Embryonic facial prominence (tissue), 1 donor: ENCODE results near the gene EMID1.

Source experiments
- DNase-seq: peaks from one replicate; pipeline ENCODE4 v3.0.0-alpha.2; 2016; ENCODE audit errors: extremely low spot score

The EMID1 gene

DNA sequence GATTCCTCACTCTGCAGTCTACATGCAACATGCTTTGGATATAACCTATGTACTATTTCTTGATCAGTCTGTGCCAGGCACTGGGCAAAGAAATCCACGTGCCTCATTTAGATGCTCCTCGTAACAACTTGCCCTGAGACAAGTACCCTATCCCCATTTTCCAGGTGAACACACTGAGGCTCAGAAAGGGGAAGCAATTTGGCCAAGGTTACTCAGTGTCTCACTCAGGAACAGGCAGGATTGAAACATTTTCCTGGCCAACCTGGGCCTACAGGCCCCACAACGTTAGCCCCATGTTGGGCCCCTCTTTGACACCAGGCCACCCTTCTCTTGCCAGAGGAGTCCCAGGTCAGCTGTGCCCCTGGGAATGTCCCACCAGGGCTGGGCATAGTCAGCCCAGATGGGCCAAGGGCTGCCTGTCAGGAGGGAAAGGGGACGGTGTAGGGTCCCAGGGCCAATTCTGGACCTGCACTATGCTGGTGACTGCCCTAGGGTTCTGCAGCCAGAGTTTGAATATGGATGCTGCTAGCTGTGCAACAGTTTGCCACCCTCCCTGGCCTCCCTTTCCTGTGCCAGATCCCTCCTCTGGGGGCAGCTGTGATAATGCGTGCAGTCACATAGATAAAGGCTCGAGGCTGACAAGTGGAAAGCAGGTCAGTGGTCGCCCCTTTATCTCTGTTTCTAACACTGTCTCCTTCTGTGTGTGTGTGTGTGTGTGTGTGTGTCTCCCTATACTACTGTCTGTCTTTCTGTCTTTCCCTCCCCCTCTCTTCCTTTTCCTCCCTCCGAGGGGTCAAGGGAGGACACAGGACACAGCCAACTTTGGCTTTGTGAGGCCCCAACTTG is 10.4 kb upstream of the EMID1 start:
- DNase-seq = no peak

DNA sequence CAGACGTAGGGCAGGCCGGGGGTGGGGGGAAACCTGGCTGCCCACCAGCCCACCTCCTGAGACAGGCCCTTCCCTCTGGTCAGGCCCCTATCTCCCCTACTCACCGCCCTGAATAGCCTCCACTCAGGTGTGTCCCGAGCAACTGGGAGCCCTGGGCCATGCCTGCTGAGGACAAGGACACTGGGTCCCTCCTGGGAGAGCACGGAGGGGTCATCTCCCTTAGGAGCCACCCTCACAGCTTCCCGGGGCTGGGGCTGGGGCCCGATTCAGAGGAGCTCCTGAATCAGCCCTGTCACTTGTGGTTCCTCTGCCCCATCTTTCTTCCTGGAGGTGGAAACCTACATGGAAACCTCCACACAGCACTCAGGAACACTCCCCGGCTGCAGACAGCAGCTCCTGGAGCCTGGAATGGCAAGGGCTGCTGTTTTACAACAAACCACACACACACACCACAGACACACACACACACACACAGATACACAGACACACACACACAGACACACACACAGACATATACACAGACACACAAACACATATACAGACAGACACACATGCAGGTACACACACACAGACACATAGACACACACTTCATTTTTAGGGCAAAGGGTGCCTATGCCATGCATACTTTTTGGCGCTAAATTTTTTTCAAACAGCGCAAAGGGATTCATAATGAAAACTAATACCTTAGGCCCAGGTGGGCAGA is 9.6 kb upstream of the EMID1 start:
- DNase-seq = no peak

DNA sequence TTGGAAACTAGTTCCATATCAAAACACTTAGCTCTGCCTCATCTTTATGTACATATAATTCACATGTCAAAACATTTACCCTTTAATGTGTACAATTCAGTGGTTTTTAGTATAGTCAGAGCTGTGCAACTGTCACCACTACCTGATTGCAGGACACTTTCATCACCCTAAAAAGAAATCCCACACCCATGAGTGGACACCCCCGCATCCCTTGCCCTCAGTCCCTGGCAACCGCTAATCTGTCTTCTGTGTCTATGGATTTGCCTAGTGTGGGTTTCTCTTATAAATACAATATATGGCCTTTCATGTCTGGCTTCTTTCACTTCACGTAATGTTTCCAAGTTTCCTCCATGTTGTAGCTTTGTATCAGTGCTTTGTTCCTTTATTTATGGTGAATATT is 8.6 kb upstream of the EMID1 start:
- no peak for DNase-seq

DNA sequence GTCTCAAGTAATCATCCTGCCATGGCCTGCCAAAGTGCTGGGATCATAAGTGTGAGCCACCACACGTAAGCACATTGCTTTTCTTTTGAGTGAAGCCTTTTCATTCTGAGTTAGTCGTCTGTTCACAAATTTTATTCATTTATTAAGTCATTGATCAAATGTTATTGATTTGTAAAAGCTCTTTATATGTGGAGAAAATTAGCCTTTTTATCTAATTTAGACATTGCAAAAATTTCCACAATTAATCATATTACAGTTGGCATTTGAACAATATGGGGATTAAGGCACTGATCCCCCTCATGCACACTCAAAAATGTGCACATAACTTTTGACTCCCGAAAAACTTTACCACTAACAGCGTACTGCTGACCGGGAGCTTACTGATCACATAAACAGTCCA is 7.5 kb upstream of the EMID1 start:
- no peak for DNase-seq

DNA sequence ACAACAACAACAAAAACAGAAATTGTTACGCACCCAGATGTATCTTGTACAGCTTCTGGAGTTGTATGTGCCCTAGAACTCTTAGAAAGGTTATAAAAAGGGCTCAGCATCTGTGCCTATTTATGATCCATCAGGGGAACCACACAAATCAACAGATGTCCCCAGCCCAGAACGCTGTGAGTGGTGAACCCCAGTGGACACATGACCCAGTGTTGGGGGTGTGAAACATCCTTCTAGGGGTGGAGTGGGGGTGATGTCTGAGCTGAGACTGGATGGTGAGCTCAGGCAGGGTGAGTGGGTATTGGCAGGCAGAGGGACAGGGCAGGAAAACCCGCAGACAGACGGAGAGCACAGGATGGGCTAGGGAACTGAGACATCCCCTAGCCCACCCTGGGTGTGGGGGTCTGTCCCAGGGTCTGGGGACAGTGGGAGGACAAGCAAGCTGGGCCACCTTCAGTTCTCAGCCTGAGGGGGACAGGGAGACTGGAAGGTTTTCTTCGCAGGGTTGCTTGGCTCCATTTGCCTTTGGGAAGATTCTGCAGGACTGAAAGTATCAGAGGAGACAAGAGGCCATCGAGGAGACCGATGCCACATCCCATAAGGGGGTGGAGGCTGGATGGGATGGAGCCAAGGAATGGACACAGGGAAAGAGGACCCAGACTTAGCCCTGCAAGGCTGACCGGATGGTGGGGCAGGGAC is 5.8 kb upstream of the EMID1 start:
- no peak for DNase-seq

DNA sequence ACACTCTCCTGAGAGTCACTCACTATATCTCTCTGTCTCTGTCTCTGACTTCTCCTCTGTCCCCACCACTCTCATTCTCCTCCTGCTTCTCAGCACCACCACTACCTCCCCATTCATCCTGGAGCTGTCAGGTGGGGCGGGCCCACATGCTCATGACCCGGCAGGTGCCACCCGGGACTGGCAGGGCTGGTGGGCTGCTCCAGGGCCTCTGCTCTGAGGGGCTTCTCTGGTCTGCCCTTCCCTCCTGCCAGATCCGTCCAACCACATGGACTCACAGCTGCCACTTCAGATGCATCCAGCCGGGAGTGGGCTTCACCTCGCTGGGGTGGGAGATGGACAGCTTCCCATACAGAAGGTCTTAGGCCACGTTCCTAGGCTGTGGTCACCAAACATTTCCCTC is 4.8 kb upstream of the EMID1 start:
- no peak for DNase-seq

DNA sequence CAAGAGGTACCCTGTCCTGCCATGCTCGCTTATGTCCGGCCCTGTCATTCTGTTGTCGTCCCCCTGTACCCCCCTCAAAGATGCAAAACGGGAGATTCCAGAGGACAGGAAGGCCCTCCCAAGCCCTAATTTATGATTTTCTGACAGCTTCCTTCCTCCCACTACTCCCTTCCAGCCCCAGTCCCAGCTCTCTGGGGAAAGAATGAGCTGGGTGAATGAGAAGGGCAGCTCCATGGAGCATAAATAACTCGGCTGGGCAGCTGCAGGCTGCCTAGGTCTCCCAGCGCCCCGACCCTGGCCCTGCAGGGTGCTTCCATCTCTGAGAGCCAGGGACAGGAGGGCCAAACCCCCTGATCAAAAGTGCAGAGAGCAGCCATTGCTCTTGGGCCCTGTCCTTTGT is 3.9 kb upstream of the EMID1 start:
- no peak for DNase-seq

DNA sequence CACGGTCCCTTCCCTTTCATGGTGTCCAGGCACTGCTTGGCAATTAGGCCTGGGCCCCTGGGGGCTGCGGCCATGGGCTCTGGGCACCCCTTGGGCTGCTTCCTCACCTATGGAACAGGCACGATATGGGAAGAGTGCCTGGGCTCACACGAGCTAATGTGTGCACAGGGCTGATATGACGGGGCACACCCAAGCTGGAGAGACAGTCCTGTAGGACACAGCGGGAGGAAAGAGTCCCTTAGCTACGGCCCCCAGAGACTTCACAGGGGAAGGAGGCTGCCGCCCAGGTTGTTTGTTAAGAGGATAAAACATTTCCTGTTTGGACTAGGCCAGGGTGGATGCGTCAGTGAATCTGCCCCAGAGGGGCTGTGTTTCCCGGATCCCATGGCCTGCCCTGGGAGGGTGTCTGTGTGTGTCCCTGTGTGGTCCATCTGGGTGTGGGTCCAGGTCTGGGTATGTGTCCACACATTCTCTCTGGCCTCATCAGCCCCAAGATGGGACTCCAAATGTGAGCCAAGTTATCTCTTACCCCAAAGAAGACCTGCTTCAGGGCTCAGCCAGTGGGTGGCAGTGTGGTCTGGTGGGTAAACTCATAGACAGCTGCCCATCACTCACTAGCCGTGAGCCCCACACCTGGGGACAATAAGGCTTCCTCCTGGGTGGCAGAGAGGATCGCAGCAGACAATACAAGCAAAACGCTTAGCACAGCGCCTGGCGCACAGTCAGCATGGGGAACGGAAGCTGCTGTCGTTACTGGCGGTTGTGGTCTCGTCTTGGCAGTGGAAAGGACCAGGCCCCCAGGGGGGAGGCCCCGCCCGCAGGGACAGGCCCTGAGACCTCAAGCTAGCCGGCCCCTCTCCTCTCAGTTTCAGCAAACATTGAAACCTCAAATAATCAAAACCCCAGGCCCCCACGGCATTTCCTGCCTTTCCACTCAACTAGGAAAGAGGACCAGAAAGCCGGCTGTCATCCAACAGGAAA is 3.2 kb upstream of the EMID1 start:
- DNase-seq = no peak

DNA sequence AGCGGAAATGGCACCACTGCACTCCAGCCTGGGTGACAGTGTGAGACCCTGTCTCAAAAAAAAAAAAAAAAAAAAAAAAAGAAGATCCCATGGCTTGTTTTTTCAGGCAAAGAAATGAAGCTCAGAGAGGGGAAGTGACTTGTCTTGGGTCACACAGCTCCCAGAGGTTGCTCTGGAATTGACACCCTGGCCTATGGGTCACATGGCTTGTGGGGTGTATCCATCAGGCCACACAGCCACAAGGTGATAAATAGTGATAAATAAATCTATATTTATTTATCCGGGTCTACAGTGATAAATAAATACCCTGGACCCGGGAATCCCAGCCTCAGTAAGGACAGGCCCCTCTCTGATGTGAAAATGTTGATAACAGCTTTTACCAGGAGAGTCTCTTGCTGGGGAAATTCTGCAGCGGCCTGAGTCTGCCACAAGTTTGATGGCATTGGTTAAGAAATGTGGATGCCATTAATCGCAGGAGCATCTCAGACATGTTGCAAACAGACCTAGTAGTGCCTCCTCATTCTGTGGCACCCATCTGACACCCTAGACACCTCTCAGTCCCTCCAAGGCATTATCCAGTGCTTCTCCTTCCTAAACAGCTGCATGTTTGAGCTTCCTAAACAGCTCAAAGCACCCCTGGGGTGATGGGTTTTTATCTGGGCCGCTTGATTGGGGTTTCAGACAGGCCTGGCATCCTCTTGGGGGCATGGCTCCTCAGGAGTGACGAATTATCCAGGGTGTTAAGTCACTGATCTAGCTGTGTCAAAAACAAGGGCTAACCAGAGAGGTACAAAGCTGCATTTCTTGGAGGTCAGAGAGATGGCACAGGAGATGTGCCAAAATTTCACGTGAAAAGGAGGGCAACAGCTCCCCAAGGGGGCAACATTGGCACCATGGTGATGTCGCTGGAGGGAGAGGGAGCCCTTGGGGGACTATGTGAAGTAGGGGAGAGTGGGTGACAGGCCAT is 1.9 kb upstream of the EMID1 start:
- no peak for DNase-seq

DNA sequence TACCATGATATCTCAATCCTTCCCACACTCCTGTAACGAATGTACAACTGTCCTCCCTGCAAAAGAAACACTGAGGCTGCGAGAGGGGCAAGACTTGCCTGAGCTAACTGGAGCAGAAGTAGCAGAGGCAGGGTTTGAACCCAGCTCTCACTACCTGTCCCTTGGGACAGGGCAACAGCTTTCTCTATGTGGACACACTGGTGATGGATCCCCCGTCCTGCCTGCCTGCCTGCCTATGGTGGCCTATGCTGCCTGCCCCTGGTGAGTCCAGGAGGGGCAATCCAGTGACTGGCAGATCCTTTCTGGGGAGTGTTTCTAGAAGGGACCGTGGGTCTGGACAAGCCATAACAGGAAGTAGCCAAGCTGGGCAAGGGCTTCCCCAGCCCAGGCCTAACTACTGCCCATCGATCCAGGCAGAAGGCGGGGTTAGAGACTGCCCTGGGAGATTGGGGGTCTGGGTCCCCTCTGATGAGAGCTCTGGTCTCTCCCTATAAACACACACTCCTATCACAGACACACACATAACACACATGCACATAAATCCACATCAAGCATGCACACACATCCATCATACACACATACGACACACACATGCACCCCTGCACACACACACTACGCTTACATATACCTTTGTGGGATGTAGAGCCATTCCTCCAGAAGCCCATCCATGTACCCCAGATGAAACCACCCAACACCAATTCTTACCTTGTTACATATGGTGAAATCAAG is 1.1 kb upstream of the EMID1 start:
- no peak for DNase-seq

DNA sequence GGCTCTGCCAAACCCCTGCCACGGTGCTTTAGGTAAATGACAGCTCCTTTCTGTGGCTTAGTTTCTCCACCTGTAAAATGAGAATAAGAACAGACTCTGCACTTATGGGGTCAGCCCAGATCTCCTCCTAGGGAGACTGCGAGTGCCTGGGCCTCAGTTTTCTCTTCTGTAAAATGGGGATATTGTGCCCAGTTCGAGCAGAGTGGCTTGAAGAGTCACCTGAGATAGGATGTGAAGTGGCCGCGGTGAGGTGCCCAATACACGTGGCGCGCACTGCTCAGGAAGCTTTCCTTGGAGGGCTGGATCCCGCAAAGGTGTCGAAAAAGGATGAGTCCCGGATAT is 473 bp upstream of the EMID1 start:
- DNase-seq = no peak

DNA sequence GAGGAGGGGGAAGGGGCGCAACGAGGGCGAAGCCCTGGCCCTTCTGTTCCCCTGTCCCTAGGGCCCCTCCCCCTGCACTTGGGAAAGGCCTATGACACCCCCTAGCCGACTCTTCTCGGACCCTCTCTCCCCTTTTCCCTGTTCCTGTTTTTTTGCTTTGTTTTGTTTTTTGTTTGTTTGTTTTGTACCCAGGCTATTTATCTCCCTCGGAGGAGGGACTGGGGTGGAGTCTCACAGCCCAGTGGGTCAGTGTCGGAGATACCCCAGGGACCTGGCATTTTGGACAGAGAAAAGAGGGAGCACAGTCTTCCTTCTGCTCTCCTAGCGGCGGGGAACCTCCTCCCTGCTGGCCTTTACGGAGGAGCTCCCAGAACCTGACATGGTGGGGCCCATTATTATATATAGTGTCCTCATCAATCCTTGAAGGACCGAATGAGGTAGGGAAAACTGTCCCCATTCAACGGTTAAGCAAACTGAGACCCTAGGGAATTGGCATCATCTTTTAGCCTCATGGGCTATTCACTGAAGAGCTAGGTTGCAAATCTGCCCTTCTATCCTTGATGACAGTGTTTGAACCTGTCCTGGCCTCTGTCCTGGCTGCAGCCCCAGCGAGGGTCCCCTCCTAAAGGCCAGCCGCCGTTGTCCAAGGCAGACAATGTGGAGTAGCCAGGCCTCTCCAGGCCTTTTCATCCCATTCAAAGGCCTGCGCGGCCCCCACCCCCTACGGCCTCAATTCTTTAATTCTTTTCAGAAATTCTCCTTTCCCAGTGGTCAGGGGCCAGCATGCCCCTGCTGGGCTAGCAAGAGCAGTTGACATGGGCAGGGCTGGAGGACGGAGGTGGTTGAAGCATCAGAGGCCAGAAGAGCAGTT is 911 bp downstream of the EMID1 start:
- no peak for DNase-seq

DNA sequence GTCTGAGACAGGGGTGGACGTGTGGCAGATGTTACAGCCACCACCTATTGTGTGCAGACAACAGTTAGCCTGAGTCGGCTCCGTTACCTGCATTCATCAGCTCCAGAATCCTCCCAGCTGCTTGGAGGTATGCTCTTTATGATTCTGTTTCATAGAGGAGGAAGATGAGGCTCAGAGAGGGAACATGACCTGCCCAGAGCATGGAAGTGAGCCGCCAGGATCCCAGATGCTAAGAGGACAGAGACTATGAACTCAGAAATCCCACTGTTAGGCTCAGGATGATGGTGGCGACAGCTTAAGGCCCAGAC is 1.5 kb downstream of the EMID1 start:
- no peak for DNase-seq

DNA sequence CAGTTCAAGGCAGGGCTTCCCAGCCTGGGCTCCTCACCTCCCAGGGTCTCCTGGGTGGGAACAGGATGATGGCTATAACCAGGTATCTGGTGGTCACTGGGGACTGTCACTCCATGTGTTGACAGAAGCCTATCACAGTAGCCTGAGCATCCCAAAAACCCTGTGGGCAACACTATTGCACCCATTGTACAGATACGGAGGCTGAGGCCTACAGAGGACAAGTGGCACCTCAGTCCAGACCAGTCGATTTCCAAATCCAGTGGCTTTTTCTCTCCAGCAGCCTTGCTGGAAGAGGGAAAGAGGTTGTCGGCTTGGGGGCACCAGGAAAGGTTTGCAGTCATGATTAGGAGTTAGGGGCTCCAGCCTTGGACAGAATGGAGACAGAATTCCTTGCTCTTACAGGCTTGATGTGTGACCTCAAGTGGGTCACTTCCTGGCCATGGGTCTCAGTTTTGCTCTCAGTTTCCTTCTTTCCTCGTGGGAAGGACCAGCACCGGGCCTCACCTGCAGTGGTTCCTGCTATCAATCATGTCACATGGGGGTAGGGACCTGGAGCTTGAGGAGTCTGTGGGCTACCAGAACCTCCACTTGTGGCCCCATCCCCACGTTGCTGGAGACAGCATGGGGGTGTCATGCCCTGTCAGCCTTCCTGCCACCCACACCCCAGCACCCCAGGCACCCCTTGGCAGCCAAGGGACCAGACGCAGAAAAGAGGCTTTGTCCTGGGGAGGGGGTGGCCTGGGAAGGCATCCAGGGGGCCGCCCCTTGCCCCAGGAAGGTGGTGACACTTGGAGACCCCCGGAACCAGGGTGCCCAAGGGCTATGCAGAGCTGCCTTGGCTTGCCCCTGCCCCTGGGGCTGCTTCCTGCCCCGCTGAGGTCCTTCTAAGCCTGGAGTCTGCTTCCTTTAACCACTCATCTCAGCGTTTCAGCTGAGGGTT is 2.1 kb downstream of the EMID1 start:
- DNase-seq = no peak

DNA sequence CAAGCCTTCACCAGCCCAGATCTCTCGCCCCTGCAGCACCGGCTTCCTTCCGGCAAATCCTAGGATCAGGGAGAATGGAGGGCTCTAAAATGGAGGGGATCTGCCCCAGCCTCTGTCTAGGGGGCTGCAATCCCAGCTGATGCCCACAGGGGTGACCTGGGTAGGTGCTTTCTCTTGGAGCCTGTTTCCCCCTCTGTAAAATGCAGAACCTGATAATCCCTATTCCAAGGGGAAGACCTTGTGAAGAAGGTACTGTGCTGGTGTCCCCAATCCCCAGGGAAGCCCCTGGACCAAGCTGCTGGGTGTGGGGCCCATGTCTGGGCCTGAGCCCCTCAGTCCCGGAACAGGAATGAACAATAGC is 2.8 kb downstream of the EMID1 start:
- DNase-seq = no peak

DNA sequence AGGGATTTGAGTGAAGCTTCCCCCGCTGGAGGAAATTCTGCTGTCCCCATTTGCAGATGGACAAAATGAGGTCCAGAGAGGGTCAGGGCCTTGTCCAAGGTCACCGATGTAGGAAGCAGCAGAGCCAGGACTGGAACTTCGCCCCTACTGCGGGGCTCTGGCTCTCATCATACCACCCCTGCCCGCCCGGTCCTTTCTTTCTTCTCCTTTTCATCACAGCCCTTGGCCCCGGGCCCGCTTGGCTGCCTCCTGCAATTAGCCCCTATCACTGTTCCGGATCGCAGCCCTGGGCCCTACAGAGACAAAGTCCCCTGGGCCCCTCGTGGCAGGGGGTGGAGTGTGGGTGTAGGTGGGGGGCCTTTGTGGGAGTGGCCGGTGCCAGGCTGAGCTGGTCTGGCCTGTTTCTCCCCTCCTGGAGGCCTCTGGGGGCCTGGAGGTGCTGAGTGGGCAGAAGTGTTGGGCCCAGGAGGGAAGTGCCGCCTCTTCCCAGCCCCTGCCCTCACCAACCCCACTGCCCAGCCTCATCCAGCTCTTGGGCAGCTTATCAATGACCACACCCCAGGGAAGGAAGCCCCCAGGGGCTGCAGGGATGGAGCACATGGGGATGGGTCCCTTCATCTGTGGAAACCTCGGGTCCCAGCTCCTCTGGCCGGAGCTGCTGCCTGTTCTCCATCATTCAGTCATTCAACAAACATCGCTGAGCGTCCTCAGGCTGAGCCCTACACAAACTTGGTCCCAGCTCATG is 3.4 kb downstream of the EMID1 start:
- no peak for DNase-seq

DNA sequence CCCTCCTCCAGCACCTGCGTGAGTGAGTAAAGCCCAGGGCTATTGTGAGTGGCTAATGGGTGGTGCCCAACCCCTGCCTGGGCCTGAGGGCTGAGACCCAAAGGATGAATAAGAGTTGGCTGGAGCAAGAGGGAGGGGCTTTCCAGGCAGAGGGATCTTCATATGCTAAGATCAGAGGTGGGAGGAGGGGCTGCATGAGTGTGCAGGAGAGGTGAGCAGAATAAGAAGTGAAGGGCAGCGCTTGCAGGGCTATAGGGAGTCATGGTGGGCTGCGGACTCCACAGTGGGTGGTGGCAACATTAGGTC is 3.9 kb downstream of the EMID1 start:
- DNase-seq = no peak

DNA sequence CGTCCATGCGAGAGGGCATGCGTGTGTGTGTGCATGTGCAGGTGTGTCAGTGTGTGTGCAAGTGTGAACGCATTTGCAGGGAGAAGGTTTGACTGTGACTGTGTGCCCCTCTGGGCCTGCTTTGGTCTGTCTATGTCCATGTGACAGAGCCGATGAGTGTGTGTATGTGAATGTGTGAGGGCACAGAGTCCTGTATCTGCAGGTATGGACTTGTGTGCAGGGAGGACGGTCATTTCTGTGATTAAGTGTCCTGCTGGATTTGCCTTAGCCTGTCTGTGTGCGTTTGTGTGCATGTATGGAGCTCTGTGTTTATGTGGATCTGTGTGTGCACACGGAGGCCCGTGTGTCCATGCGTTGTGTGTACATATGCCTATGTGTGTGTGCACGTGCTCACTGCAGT is 5.4 kb downstream of the EMID1 start:
- no peak for DNase-seq
